ENCODE measurements around the gene PDGFRB.

PDGFRB gene

GRCh38 chr5:150136305-150137167, 19.1 kb downstream of the PDGFRB start:
- no peaks in the 10 kb centered on the region for H4K20me1 ChIP-seq (ENCODE audit: control insufficient read depth, insufficient read depth, low read depth, low read length)
- H3K4me1 ChIP-seq (ENCODE audit: control insufficient read depth, low read length) = no peaks in the 10 kb centered on the region
- no peaks in the 10 kb centered on the region for H3F3A ChIP-seq (ENCODE audit: control insufficient read depth, insufficient read depth)
- H3K79me2 ChIP-seq (ENCODE audit: control insufficient read depth, low read length) = no peaks in the 10 kb centered on the region
- H3K27me3 ChIP-seq (ENCODE audit: control insufficient read depth, low read length) = no peaks in the 10 kb centered on the region
- no peaks in the 10 kb centered on the region for H3K36me3 ChIP-seq (ENCODE audit: control insufficient read depth, low read length)
- H3K9me3 ChIP-seq (ENCODE audit: control insufficient read depth, insufficient read depth, low read length) = no peaks in the 10 kb centered on the region
- H3K4me3 ChIP-seq (ENCODE audit: low read length) = no peak overlapping the region
- H3K9me2 ChIP-seq (replicated peaks; ENCODE audit: control insufficient read depth, low read length) = no peaks in the 10 kb centered on the region
- no peak overlapping the region for H3K4me2 ChIP-seq (ENCODE audit: low read length)
- H3K27ac ChIP-seq (ENCODE audit: low read depth, low read length) = no peak overlapping the region
- no peak for TF ChIP-seq CTCF (IDR thresholded peaks at IDR 0.05; ENCODE audit: low read depth, low read length, poor library complexity, severe bottlenecking)
- no peak for TF ChIP-seq EZH2phosphoT487 (IDR thresholded peaks at IDR 0.05; ENCODE audit: borderline replicate concordance, low read length)

GRCh38 chr5:150135557-150136304, 19.9 kb downstream of the PDGFRB start:
- H3K27me3 ChIP-seq (ENCODE audit: control insufficient read depth, low read length) = no peaks in the 10 kb centered on the region
- H3K9me3 ChIP-seq (ENCODE audit: control insufficient read depth, insufficient read depth, low read length) = no peaks in the 10 kb centered on the region
- no peak overlapping the region for H3K4me2 ChIP-seq (ENCODE audit: low read length)
- no peak overlapping the region for H3K27ac ChIP-seq (ENCODE audit: low read depth, low read length)
- no peaks in the 10 kb centered on the region for H4K20me1 ChIP-seq (ENCODE audit: control insufficient read depth, insufficient read depth, low read depth, low read length)
- H3K4me1 ChIP-seq (ENCODE audit: control insufficient read depth, low read length) = no peaks in the 10 kb centered on the region
- H3K4me3 ChIP-seq (ENCODE audit: low read length) = no peak overlapping the region
- H3K9me2 ChIP-seq (replicated peaks; ENCODE audit: control insufficient read depth, low read length) = no peaks in the 10 kb centered on the region
- H3K36me3 ChIP-seq (ENCODE audit: control insufficient read depth, low read length) = no peaks in the 10 kb centered on the region
- H3F3A ChIP-seq (ENCODE audit: control insufficient read depth, insufficient read depth) = no peaks in the 10 kb centered on the region
- TF ChIP-seq CTCF (IDR thresholded peaks at IDR 0.05; ENCODE audit: low read depth, low read length, poor library complexity, severe bottlenecking) (no peak), EZH2phosphoT487 (IDR thresholded peaks at IDR 0.05; ENCODE audit: borderline replicate concordance, low read length) (no peak)
- H3K79me2 ChIP-seq (ENCODE audit: control insufficient read depth, low read length) = no peaks in the 10 kb centered on the region

GRCh38 chr5:150134198-150134588, 21.5 kb downstream of the PDGFRB start:
- Histone ChIP-seq H3K36me3 (ENCODE audit: control insufficient read depth, low read length) (no peaks in the 10 kb centered on the region), H3K9me3 (ENCODE audit: control insufficient read depth, insufficient read depth, low read length) (no peaks in the 10 kb centered on the region), H3K4me1 (ENCODE audit: control insufficient read depth, low read length) (no peaks in the 10 kb centered on the region), H3K27ac (ENCODE audit: low read depth, low read length) (no peak overlapping the region), H3K4me2 (ENCODE audit: low read length) (no peak overlapping the region), H3K27me3 (ENCODE audit: control insufficient read depth, low read length) (no peaks in the 10 kb centered on the region), H3K79me2 (ENCODE audit: control insufficient read depth, low read length) (no peaks in the 10 kb centered on the region), H4K20me1 (ENCODE audit: control insufficient read depth, insufficient read depth, low read depth, low read length) (no peaks in the 10 kb centered on the region), H3K4me3 (ENCODE audit: low read length) (no peak overlapping the region), H3K9me2 (replicated peaks; ENCODE audit: control insufficient read depth, low read length) (no peaks in the 10 kb centered on the region), H3F3A (ENCODE audit: control insufficient read depth, insufficient read depth) (no peaks in the 10 kb centered on the region)
- no peak for TF ChIP-seq EZH2phosphoT487 (IDR thresholded peaks at IDR 0.05; ENCODE audit: borderline replicate concordance, low read length)
- no peak for TF ChIP-seq CTCF (IDR thresholded peaks at IDR 0.05; ENCODE audit: low read depth, low read length, poor library complexity, severe bottlenecking)
